Osteoblast (primary cell): ENCODE data around the gene SCG2. TPM values are rescaled to one million over a fixed set of nuclear protein-coding genes. Genes with fewer than 3 reads are reported as not detected.

Source experiments
- DNase-seq: peaks from one replicate; pipeline ENCODE4 v3.0.0; 2011; ENCODE audit warnings: low spot score, mixed read lengths; ENCODE audit not compliant: insufficient read length; ENCODE audit errors: missing footprints
- H2AFZ ChIP-seq: 2 replicates; pipeline ENCODE4 v1.6.0; 2011; ENCODE audit warnings: mild to moderate bottlenecking, low read length
- H3K27ac ChIP-seq: 2 replicates; pipeline ENCODE4 v1.5.1; 2011; ENCODE audit warnings: mild to moderate bottlenecking, low read depth, low read length, moderate library complexity
- H3K27me3 ChIP-seq: 2 replicates; pipeline ENCODE4 v1.6.0; 2012; ENCODE audit warnings: mild to moderate bottlenecking, control low read depth, inconsistent platforms, low read length, moderate library complexity; ENCODE audit not compliant: insufficient read depth
- H3K36me3 ChIP-seq: 2 replicates; pipeline ENCODE4 v1.5.1; 2011; ENCODE audit warnings: mild to moderate bottlenecking, low read length, control low read depth, moderate library complexity; ENCODE audit not compliant: insufficient read depth
- H3K4me1 ChIP-seq: 2 replicates; pipeline ENCODE4 v1.5.1; 2011; ENCODE audit warnings: mild to moderate bottlenecking, low read length, control low read depth, moderate library complexity; ENCODE audit not compliant: insufficient read depth
- H3K4me2 ChIP-seq: 2 replicates; pipeline ENCODE4 v1.6.0; 2011; ENCODE audit warnings: mild to moderate bottlenecking, low read length; ENCODE audit not compliant: insufficient read depth
- H3K4me3 ChIP-seq: fragments of 200-600 bp; sonication (generic); 3 replicates; pipeline ENCODE4 v1.5.1; 2012; ENCODE audit warnings: mild to moderate bottlenecking, low read length, inconsistent platforms; ENCODE audit not compliant: insufficient read depth
- H3K79me2 ChIP-seq: 2 replicates; pipeline ENCODE4 v1.6.0; 2012; ENCODE audit warnings: mild to moderate bottlenecking, low read length, control low read depth, inconsistent platforms; ENCODE audit not compliant: insufficient read depth
- H3K9me3 ChIP-seq: 2 replicates; pipeline ENCODE4 v1.5.1; 2011; ENCODE audit warnings: low read depth, low read length, control low read depth
- H4K20me1 ChIP-seq: 2 replicates; pipeline ENCODE4 v1.6.0; 2012; ENCODE audit warnings: mild to moderate bottlenecking, low read length, control low read depth; ENCODE audit not compliant: insufficient read depth
- total RNA-seq: library from RNA; depleted of rRNA; stranded (reverse); fragments of >200 nt; gene quantifications from 2 replicates; pipeline ENCODE4 v1.2.3, GENCODE V29; 2012
- TF ChIP-seq, protein P1 (sequence below): IDR thresholded peaks from 2 replicates; pipeline ENCODE4 v1.5.1; 2011; ENCODE audit warnings: mild to moderate bottlenecking, low read depth, low read length, moderate library complexity; ENCODE audit errors: extremely low read depth

Gene SCG2
- total RNA-seq, 1 donor = 2.2 TPM

DNA sequence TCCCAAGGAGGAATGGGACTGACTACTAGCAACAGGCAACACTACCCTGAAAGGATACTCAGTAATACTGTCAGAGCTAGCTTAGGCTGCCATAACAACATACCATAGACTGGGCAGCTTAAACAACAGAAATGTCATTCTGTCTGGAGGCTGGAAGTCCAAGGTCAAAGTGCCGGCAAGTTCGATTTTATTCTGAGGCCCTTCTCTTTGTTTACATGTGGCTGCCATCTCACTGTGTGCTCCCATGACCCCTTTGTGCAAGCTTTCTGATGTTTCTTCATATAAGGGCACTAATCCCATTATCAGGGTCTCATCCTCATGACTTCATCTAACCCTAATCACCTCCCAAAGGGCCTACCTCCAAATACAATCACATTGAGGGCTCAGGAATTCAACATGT lies 30.7 kb upstream of the SCG2 start:
- Histone ChIP-seq H3K36me3 (no peaks in the 10 kb centered on the region), H2AFZ (no peak overlapping the region), H3K4me1 (no peaks in the 10 kb centered on the region), H3K79me2 (no peaks in the 10 kb centered on the region), H3K4me2 (no peak overlapping the region), H4K20me1 (no peaks in the 10 kb centered on the region), H3K27me3 (no peaks in the 10 kb centered on the region), H3K4me3 (no peak overlapping the region), H3K9me3 (no peaks in the 10 kb centered on the region), H3K27ac (no peak overlapping the region)
- TF ChIP-seq, protein P1, sequence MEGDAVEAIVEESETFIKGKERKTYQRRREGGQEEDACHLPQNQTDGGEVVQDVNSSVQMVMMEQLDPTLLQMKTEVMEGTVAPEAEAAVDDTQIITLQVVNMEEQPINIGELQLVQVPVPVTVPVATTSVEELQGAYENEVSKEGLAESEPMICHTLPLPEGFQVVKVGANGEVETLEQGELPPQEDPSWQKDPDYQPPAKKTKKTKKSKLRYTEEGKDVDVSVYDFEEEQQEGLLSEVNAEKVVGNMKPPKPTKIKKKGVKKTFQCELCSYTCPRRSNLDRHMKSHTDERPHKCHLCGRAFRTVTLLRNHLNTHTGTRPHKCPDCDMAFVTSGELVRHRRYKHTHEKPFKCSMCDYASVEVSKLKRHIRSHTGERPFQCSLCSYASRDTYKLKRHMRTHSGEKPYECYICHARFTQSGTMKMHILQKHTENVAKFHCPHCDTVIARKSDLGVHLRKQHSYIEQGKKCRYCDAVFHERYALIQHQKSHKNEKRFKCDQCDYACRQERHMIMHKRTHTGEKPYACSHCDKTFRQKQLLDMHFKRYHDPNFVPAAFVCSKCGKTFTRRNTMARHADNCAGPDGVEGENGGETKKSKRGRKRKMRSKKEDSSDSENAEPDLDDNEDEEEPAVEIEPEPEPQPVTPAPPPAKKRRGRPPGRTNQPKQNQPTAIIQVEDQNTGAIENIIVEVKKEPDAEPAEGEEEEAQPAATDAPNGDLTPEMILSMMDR = no peak
- DNase-seq = no peak

GRCh38 chr2:223626716-223627115 lies 24.6 kb upstream of the SCG2 start:
- Histone ChIP-seq H3K9me3 (no peaks in the 10 kb centered on the region), H3K79me2 (no peaks in the 10 kb centered on the region), H3K4me3 (no peak overlapping the region), H3K27me3 (no peaks in the 10 kb centered on the region), H2AFZ (no peak overlapping the region), H3K4me1 (no peaks in the 10 kb centered on the region), H3K36me3 (no peaks in the 10 kb centered on the region), H4K20me1 (no peaks in the 10 kb centered on the region), H3K4me2 (no peak overlapping the region), H3K27ac (no peak overlapping the region)
- TF ChIP-seq, protein P1 = no peak
- DNase-seq = peak; percentile 59

DNA sequence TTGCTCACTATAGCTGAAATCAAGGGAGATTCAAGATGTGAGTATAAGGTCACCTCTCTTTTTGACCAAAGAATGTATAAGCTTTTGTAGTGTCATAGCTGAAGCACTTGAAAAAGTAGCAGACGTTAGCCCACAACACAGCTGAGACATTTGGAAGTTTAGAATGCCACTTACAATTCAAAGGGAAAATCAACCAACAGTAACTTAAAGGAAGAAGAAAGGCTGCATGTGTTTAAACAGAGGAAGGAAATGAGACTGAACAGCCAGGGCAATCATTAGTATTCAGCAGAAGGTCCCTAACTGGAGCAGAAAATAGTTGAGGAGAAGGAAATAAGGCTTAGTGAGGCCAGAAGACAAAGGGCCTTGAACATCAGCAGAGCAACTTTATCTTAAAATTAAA lies 23.5 kb upstream of the SCG2 start:
- H3K4me1 ChIP-seq = no peaks in the 10 kb centered on the region
- no peak overlapping the region for H3K4me2 ChIP-seq
- TF ChIP-seq, protein P1 = no peak
- DNase-seq = no peak
- H3K27ac ChIP-seq = no peak overlapping the region
- no peak overlapping the region for H2AFZ ChIP-seq
- H3K79me2 ChIP-seq = no peaks in the 10 kb centered on the region
- no peaks in the 10 kb centered on the region for H4K20me1 ChIP-seq
- no peaks in the 10 kb centered on the region for H3K27me3 ChIP-seq
- no peaks in the 10 kb centered on the region for H3K9me3 ChIP-seq
- no peak overlapping the region for H3K4me3 ChIP-seq
- no peaks in the 10 kb centered on the region for H3K36me3 ChIP-seq

DNA sequence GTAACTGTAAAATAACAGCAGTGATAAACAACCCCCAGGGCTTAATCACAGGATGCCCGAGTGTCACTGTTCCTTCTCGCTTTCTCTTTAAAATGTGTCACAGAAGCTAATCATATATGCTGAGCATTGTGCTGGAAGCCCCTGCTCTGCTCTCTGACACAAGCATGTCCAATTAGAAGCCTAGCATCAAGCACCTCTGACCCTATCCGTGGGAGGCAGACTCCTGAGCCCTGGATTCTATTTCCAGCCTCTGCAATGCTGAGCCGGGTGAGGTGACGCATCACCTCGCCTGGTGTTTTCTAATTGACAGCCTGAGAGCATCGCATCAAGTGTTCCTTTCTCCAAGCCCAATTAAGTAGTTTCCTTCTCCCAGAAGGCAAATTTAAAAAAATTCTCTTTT lies 19.7 kb upstream of the SCG2 start:
- H3K4me1 ChIP-seq = no peaks in the 10 kb centered on the region
- H2AFZ ChIP-seq = no peak overlapping the region
- no peaks in the 10 kb centered on the region for H4K20me1 ChIP-seq
- H3K79me2 ChIP-seq = no peaks in the 10 kb centered on the region
- H3K36me3 ChIP-seq = no peaks in the 10 kb centered on the region
- TF ChIP-seq, protein P1 = no peak
- no peak overlapping the region for H3K4me3 ChIP-seq
- H3K27me3 ChIP-seq = peaks cover 17% of the 10 kb centered on the region
- H3K9me3 ChIP-seq = no peaks in the 10 kb centered on the region
- no peak for DNase-seq
- no peak overlapping the region for H3K4me2 ChIP-seq
- H3K27ac ChIP-seq = no peak overlapping the region
